Measurements from ENCODE around the gene BASP1. TPM values are rescaled to one million over a fixed set of nuclear protein-coding genes. Genes with fewer than 3 reads are reported as not detected.

Gene BASP1
- total RNA-seq, 2 experiments from 2014 or later = not detected

DNA sequence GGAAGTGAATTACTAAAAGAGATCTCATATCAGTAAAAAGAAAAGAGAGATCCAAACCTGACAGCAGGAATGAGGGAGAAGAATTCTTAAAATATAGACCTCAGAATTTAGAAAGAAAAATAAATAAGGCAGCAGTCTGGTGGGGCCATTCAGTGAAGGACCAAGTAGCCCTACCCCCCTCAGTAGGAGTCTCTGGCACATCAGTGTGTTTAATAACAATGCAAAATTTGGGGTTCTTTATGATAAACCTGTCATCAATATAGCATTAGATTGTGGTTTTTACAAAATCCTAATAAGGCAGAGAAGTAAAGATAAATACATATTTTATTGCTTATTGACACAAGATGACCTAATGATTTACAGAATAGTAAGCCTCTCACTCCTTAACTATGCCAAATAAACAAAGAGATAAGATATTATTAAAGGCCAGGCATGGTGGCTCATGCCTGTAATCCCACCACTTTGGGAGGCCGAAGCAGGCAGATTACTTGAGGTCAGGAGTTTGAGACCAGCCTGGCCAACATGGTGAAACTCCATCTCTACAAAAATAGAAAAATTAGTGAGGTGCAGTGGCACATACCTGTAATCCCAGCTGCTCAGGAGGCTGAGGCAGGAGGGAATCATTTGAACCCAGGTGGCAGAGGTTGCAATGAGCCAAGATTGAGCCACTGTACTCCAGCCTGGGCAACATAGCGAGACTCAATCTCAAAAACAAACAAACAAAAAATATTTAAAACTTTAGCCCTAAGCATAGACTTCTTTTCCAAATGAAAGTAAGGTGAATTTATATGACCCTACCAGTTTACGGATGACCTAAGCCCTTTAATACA, 108.6 kb downstream of the BASP1 start:
- H3K27ac Mint-ChIP-seq = no peak overlapping the region
- H3K4me3 Mint-ChIP-seq = no peak overlapping the region
- POLR2A ChIA-PET = no interaction called here
- no peaks in the 10 kb centered on the region for H3K4me1 Mint-ChIP-seq
- no peaks in the 10 kb centered on the region for H3K36me3 Mint-ChIP-seq (ENCODE audit: low read depth)
- DNase-seq = no peak
- H3K27me3 Mint-ChIP-seq = no peaks in the 10 kb centered on the region
- CTCF ChIA-PET = no interaction called here
- peaks cover 2% of the 10 kb centered on the region for H3K9me3 Mint-ChIP-seq
